PC-9 (cell line): ENCODE measurements around the gene OCA2.

Source experiments
- CTCF ChIP-seq: fragments of 200-600 bp; sonication (generic); conservative IDR thresholded peaks from 2 replicates; pipeline ENCODE4 v1.6.1; 2017; ENCODE audit warnings: mixed run types, antibody characterized with exemption, mild to moderate bottlenecking, moderate library complexity
- EZH2 ChIP-seq: fragments of 200-600 bp; sonication (generic); IDR thresholded peaks from 2 replicates; pipeline ENCODE4 v1.8.0; 2017; ENCODE audit warnings: antibody characterized with exemption, low read depth

DNA sequence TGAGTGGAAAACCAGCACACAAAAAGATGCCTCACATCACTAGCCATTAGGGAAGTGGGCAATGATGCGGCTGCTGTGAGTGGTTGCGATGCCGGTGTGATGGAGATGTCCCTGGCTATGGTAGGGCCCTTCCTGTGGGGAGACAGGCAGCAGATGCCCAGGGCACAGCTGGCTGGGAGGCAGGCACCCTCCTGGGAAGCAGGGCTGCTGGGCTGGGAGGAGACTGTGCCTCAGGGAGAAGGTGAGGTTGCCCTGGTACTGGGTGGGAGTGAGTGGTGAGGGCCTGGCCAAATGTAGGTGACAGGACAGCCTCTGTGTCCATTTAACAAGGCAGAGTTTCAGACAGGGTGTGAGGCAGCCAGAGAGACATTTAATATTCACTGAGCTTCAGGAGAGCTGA lies 335.6 kb downstream of the OCA2 start:
- no peak for TF ChIP-seq CTCF
- no peak for TF ChIP-seq EZH2
